ENCODE results near the gene PLEKHM2. TPM values are rescaled to one million over a fixed set of nuclear protein-coding genes. Genes with fewer than 3 reads are reported as not detected.

PLEKHM2 gene
- total and polyA plus RNA-seq, 8 donors = 22.9 to 39.6 (median 33.3) TPM

DNA sequence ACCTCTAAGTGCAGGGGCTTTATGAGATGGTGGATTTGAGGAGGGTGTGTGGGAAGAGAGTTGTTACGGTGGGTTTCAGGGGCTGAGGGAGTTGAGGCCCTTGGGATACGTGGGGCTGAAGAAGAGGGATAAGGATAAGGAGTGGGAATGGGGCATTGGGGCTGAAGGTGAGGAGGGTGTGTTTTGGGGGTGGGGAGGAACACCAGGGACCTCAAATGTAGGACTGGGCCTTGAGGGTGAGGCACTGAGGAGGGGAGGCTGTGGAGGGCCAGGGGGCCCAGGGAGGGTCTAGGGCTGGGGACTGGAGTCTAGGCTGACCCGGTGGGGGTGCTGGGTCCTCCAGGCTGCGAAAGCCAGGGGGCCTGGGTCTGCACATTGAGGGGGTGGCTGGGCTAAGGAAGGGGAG lies 1.2 kb upstream of the PLEKHM2 start:
- no peak for ATAC-seq
- intact Hi-C loops (cut with DNase I) = no loop called here
- Histone ChIP-seq H3K9me3 (no peaks in the 10 kb centered on the region), H3K36me3 (no peaks in the 10 kb centered on the region), H3K4me1 (peaks cover 0 to 16% (median 9%) of the 10 kb centered on the region in 3 donors), H3K27ac (no peak overlapping the region), H3K27me3 (no peaks in the 10 kb centered on the region), H3K4me3 (no peak overlapping the region)
- FAIRE-seq = no peak
- DNase-seq = peak in 1 of 6 donors; percentile 62
- TF ChIP-seq, protein P1, sequence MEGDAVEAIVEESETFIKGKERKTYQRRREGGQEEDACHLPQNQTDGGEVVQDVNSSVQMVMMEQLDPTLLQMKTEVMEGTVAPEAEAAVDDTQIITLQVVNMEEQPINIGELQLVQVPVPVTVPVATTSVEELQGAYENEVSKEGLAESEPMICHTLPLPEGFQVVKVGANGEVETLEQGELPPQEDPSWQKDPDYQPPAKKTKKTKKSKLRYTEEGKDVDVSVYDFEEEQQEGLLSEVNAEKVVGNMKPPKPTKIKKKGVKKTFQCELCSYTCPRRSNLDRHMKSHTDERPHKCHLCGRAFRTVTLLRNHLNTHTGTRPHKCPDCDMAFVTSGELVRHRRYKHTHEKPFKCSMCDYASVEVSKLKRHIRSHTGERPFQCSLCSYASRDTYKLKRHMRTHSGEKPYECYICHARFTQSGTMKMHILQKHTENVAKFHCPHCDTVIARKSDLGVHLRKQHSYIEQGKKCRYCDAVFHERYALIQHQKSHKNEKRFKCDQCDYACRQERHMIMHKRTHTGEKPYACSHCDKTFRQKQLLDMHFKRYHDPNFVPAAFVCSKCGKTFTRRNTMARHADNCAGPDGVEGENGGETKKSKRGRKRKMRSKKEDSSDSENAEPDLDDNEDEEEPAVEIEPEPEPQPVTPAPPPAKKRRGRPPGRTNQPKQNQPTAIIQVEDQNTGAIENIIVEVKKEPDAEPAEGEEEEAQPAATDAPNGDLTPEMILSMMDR (IDR thresholded peaks at IDR 0.05) = no peak
- 92 to 96% methylated on average over 3 to 4 of the region's 4 CpGs for WGBS, 2 donors

DNA sequence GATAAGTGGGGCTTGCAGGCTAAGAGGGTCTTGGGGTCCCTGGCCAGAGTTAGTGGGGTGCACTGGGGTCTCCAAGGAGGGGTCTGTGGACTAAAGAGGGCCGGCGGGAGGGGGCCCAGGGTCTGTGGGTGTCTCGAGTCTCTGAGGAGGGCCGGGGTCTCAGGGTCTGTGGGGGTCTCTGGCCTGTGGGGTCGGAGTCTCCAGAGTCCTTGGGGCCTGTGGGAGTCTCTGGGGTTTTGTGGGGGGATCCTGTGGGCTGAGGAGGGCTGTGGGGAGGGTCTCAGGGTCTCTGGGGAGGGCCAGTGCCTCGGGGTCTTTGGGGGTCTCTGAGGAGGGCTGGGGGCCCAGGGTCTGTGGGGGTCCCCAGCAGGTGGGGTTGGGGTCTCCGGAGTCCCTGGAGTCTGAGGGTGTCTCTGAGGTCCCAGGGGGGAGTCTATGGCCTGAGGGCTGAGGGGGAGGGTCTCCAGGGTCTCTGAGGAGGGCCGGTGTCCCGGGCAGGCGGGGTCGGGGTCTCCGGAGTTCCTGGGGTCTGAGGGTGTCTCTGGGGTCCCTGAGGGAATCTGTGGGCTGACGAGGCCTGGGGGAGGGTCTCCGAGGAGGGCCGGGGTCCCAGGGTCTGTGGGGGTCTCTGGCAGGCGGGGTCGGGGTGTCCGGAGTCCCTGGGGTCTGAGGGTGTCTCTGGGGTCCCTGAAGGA lies 628 bp upstream of the PLEKHM2 start:
- TF ChIP-seq, protein P1 (IDR thresholded peaks at IDR 0.05) = no peak
- DNase-seq (peak in 3 of 6 donors; percentile 16 to 76 (median 23)), ATAC-seq (no peak), FAIRE-seq (no peak)
- intact Hi-C loops (cut with DNase I) = no loop called here
- WGBS, 2 donors = 35 to 36% methylated on average over 17 to 18 of the region's 18 CpGs
- Histone ChIP-seq H3K4me1 (peaks cover 0 to 21% (median 9%) of the 10 kb centered on the region in 3 donors), H3K9me3 (no peaks in the 10 kb centered on the region), H3K36me3 (no peaks in the 10 kb centered on the region), H3K27ac (peak overlapping the region; percentile 57 to 75 (median 70)), H3K4me3 (peak overlapping the region; percentile 40 to 92 (median 71)), H3K27me3 (no peaks in the 10 kb centered on the region)

DNA sequence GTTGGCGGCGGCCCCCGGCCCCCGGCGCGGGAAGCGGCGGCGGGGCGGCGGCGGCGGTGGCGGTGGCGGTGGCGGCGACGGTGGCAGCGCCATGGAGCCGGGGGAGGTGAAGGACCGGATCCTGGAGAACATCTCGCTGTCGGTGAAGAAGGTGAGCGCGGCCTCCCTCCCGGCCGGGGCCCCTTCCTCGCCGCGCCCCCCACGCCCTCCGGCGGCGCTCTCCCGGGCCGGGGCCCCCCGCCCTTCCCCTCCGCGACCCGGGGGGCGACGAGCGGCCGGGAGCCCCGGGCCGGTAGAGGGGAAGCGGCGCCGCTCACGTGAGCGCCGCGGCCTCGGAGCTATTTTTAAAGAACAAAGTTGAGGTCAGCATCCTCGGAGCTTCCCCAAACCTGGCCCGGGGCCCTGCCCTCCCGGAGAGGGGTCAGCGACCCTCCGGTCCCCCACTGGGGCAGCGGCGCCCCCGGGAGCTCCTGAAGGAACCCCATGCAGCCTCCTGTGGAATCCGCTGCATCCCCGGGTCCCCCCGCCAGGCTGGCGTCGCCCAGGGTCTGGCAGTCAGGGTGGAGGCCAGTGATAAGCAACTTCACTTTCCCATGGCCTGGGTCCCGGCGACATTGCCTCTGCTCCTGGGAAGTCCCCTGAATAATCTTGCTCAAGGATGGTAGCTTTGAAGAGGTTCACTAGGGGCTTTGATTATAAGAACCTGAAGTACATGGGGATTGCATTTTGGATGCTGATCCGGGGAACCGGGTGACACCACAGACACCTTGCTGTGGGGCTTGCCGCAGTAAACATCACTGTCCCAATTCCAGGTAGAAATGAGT lies 560 bp downstream of the PLEKHM2 start:
- Histone ChIP-seq H3K9me3 (no peaks in the 10 kb centered on the region), H3K36me3 (no peaks in the 10 kb centered on the region), H3K27me3 (no peaks in the 10 kb centered on the region), H3K4me1 (peaks cover 0 to 21% (median 9%) of the 10 kb centered on the region in 3 donors), H3K4me3 (peak overlapping the region; percentile 75 to 92 (median 86)), H3K27ac (peak overlapping the region; percentile 62 to 81 (median 78))
- ATAC-seq = peak; percentile 41 to 67 (median 51)
- DNase-seq = peak; percentile 38 to 81 (median 48)
- 0 to 1% methylated on average over 42 to 71 of the region's 72 CpGs for WGBS, 2 donors
- TF ChIP-seq, protein P1 (IDR thresholded peaks at IDR 0.05) = no peak
- intact Hi-C loops (cut with DNase I) = no loop called here
- no peak for FAIRE-seq

DNA sequence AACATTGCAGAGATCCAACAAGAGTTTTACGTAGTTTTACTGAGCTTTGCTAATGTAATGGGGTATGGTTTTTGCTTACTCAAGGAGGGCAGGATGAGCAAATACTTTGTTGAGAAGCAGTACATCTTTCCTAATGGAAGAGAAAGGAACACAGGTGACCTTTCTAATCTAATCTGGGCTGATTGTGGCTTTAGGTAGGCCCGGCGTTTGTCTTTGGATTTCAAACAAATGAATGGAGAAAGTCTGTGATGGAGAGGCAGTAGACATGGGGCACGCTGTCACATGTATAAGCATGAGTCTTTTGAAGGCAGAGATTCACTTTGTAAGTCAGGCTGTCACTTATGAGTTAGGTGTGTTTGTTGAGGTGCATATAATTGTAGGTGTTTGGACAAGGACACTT lies 1.7 kb downstream of the PLEKHM2 start:
- peak overlapping the region in 1 of 4 donors; percentile 90 for H3K4me3 ChIP-seq
- no peak for ATAC-seq
- H3K27me3 ChIP-seq = no peaks in the 10 kb centered on the region
- no peaks in the 10 kb centered on the region for H3K36me3 ChIP-seq
- H3K9me3 ChIP-seq = no peaks in the 10 kb centered on the region
- 38 to 41% methylated on average over 4 of the region's 4 CpGs for WGBS, 2 donors
- no peak overlapping the region for H3K27ac ChIP-seq
- no peak for DNase-seq
- intact Hi-C loops (cut with DNase I) = no loop called here
- peaks cover 0 to 21% (median 9%) of the 10 kb centered on the region in 3 donors for H3K4me1 ChIP-seq
- TF ChIP-seq, protein P1 (IDR thresholded peaks at IDR 0.05) = no peak
- no peak for FAIRE-seq

Data from pancreas (tissue), 10 donors.